ENCODE results near the gene ARHGEF9.
"Not testable (repeated sequence)": the region's sequence is repeated elsewhere in the genome, so short reads cannot be mapped to it uniquely, and the experiment has no call there.

ARHGEF9 gene

GRCh38 chrX:63784902-63785707 lies at the start of gene ARHGEF9:
TSS of gene ARHGEF9 (minus strand) at chrX:63785214. CDS start at chrX:63785145, 69 bp downstream.
- no peak for DNase-seq

- not testable (repeated sequence) for DNase-seq
Observed at GRCh38 chrX:63825446-63825845, 40.4 kb upstream of the ARHGEF9 start.

DNA sequence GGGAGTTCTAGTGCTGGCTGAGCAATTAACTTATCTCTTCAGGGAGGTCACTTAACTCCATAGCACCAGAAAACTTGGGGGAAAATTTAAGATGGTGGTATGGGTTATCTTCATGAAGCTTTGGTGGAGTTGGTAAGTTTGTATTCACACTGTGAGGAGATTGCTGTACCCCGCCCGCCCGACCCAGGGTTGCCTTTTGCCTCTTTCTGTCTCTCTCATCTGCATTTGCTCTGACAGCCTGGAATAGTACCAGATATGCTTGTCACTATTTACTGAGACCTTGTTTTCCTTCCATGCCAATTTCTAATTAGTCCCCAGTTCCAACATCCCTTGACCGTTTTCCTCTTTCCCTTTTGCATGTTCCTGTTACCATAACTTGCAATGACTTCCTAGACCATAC lies 33.1 kb upstream of the ARHGEF9 start:
- DNase-seq = no peak

GRCh38 chrX:63817696-63818095 lies 32.7 kb upstream of the ARHGEF9 start:
- DNase-seq = no peak

DNA sequence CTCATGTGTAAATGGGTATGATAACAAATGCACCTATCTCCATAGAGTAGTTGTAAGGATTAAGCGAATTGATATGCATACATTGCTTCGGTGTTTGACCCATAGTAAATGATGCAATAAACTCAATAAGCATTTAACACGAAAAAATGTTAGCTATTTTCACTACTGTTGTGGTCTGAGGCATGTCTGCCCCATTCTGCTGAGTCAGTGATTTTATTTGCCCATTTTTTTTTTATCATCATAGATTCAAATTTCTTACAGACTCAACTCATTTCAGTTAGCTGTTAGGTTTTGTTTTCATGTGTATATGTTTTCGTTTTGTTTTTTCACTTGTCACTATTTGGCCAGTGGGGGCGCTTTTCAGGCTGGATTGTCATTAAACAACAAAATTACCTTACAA lies 27.8 kb upstream of the ARHGEF9 start:
- no peak for DNase-seq

DNA sequence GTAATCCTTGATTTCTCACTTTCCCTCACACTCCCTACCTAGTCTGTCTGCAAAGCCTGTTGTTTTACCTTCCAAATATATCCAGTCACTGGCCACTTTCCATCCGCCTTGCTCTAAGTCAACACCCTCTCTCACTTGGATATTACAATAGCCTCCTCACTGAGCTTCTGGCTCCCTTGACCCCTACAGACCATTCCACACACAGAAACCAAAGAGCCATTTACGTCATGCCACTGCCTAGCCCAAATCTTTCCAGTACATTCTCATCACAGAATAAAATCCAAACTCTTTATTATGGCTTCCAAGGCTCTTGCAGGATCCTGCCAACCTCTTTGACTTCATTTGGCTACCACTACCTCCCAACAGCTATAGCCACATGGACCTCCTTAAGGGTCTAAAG lies 25.7 kb upstream of the ARHGEF9 start:
- DNase-seq = no peak

DNA sequence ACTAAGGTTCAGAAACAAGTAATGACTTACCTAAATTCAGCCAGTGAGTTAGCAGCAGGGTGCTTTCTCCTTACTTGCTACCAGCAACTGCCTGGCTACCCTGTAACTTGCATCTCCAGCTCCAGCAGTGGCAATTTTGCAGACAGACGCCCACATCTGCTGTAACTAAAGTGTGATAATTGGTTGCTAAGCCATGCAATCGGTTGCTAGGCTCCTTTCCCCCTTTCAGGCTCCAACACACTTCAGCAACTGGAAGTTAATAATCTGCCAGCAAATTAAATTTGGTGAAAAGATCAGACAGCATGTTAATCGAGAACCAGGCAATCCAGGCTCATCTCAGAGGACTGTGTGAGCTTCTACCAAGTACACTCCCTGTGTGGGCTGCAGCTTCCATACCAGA lies 24.2 kb upstream of the ARHGEF9 start:
- DNase-seq = no peak

GRCh38 chrX:63795406-63795805 lies 10.4 kb upstream of the ARHGEF9 start:
- DNase-seq = not testable (repeated sequence)

- no peak for DNase-seq
Observed at GRCh38 chrX:63785708-63786040, 660 bp upstream of the ARHGEF9 start.

DNA sequence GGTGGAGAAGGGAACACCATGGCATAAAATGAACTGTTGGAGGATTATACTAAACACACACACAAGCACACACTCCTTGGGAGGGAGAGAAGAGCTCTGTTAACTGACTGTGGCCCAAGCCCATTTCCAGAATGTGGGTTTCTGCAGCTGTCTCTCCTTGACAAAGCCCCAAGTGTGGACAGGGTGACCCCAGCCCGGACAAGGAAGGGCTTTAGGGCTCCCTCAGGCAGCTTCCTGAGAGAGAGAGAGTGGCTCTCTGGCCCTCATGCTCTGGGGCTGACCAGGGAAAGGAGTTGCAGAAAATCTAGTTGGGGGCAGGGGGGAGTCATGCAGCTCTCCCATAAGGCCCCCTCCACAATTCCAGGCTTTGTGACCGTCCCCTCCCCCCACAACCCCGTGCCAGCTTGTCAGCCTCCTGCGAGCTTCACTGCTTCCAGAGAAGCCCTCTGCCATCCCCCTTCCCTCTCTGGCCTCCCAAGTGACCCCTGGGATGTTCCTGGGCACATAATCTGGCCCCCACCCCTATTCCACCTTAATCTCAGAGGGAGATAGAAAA lies 590 bp downstream of the ARHGEF9 start:
- no peak for DNase-seq

DNA sequence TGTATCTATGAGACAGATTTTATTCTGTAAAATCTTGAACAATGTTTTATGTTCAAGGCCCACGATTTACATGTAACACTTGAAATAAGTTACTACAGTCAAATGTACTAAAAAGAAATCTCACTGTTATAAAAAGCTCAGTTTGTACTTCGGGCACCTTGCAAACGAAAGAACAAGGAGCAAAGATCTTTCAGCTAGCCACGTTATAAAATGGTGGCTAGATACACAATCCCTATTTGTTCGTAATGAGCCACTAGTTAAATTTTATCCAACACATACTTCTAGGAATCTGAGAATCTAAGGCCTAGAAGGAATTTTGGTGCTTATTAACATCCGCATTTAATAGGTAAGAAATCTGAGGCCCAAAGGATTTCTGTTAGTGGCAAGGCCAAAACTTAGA lies 2.5 kb downstream of the ARHGEF9 start:
- no peak for DNase-seq

- DNase-seq = no peak
Observed at GRCh38 chrX:63768760-63769159, 16.3 kb downstream of the ARHGEF9 start.

GRCh38 chrX:63765712-63766111 lies 19.3 kb downstream of the ARHGEF9 start:
- DNase-seq = no peak

GRCh38 chrX:63764946-63765345 lies 20.1 kb downstream of the ARHGEF9 start:
- DNase-seq = no peak

GRCh38 chrX:63761639-63762038 lies 23.4 kb downstream of the ARHGEF9 start:
- DNase-seq = no peak

GRCh38 chrX:63758011-63758410 lies 27.0 kb downstream of the ARHGEF9 start:
- no peak for DNase-seq

DNA sequence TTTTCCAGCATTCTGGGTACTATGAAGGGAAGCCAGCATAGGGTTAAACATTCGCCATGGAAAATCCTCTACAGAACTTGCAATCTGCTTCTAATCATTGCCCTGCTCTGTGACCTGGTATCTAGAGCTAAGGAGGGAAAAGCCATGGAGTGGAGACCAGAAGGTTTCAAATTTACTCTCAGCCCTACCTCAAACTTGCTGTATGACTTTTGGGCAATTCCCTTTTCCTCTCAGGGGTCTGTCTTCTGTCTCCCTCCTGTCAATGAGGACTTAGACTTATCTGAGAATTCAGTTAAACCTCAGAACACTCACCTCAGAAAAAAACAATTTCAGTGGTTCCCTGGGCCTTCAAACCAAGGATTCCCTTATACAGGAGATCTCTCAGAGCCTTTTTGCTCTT lies 29.1 kb downstream of the ARHGEF9 start:
- no peak for DNase-seq

- peak; percentile 68 for DNase-seq
Observed at GRCh38 chrX:63754860-63755579, 30.0 kb downstream of the ARHGEF9 start.

- DNase-seq = peak; percentile 2
Observed at GRCh38 chrX:63754136-63754859, 30.7 kb downstream of the ARHGEF9 start.

GRCh38 chrX:63751481-63751880 lies 33.5 kb downstream of the ARHGEF9 start:
- DNase-seq = no peak

DNA sequence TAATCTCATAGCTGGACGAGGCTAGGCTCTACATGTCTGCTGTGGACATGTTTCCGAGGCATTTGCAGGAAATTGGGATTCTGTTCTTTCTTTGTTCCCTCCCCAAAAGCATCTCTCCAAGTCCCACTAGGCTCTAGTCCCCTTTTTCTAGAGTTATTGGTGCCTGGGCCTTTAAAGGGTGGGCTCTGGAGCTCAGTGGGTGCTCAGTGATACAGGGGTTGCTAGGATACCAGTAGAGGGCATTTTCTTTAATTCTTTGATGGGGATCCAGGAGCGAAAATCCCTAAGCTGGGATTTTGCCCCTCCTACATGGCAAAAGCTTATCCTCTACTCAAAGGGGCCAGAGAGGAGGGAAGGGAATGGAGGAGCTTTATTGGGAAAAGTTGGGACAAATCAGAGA lies 34.2 kb downstream of the ARHGEF9 start:
- DNase-seq = no peak

- DNase-seq = no peak
Observed at GRCh38 chrX:63747331-63747730, 37.7 kb downstream of the ARHGEF9 start.

- no peak for DNase-seq
Observed at GRCh38 chrX:63746715-63747114, 38.3 kb downstream of the ARHGEF9 start.

DNA sequence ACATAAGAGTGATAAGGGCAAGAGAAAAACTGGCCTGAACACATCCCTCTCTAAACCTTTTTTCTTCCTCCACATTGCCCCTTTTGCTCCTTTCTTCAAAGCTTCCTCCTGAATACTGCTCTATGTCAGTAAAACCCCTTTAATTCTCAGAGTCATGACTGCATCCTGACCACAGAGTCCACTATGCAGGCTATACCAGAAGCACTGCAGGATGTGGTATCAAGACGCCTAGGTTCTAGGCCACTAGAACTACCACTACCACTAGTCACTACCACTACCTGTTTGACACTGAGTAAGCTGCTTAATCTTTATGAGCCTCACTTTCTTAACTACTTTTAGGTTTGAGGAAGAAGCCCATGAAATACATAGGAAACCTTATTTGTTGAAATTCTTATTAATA lies 38.7 kb downstream of the ARHGEF9 start:
- no peak for DNase-seq
